DMS153 (cell line): ENCODE data around the gene DDC.

Experiments
- DNase-seq: peaks from one replicate; lab custom pipeline; 2025; lab: John Stamatoyannopoulos, UW

Gene DDC

GRCh38 chr7:50454968-50455367 is 110.2 kb downstream of the DDC start:
- no peak for DNase-seq

- DNase-seq = peak; percentile 21
Observed at GRCh38 chr7:50450590-50451032, 114.6 kb downstream of the DDC start.

GRCh38 chr7:50449881-50450589 is 115.2 kb downstream of the DDC start, which contains the start of gene FIGNL1:
Gene FIGNL1 (minus strand): TSS chr7:50450350. CDS start chr7:50447287, 3,063 bp downstream.
- peak; percentile 78 for DNase-seq

- DNase-seq = no peak
Observed at GRCh38 chr7:50449501-50449880, 115.7 kb downstream of the DDC start.

- no peak for DNase-seq
Observed at GRCh38 chr7:50448823-50449222, 116.4 kb downstream of the DDC start.

- DNase-seq = no peak
Observed at GRCh38 chr7:50446542-50446960, 118.7 kb downstream of the DDC start.

GRCh38 chr7:50436133-50436806 is 128.9 kb downstream of the DDC start:
- no peak for DNase-seq

GRCh38 chr7:50431722-50432305 is 133.4 kb downstream of the DDC start:
- DNase-seq = no peak

- no peak for DNase-seq
Observed at GRCh38 chr7:50431316-50431715, 133.9 kb downstream of the DDC start.

DNA sequence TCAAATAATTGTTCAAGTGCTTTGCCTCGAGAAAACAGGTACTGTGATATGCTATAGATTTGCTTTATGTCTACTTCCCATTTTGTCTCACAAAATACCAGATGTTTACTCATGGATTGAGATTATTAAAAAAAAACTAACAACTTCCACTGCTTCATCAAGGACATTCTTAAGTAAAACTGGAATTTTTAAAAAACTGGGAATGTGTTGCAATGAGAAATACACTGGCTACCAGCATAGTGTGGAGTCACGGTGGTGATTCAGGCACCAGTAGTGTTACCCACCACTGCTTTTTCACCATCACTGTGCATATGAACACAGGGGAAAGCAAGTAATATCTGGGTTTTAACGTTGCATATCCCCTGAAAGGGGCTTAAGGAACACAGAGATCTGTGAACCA is 136.3 kb downstream of the DDC start:
- DNase-seq = no peak

DNA sequence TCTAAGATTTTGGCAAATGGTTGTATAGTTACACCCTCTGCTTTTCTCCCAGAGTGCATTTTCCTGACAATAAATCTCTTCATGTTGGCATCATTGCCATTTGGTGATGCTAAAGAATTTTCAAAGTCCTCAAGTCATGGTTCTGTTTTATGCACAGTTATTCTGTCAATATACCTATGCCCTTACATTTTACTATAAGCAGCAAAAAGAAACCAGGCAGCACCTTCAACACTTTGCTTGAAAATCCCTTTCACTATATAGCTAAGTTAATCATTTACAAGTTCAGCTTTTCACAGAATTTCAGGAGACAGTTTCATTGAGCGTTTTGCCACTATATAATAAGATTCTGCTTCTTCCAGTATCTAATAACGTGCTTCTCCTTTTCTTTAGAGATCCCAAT is 137.7 kb downstream of the DDC start:
- no peak for DNase-seq

GRCh38 chr7:50426280-50427045 is 138.7 kb downstream of the DDC start:
- DNase-seq = no peak

GRCh38 chr7:50425318-50425717 is 139.9 kb downstream of the DDC start:
- DNase-seq = no peak

- DNase-seq = no peak
Observed at GRCh38 chr7:50423860-50424259, 141.3 kb downstream of the DDC start.

DNA sequence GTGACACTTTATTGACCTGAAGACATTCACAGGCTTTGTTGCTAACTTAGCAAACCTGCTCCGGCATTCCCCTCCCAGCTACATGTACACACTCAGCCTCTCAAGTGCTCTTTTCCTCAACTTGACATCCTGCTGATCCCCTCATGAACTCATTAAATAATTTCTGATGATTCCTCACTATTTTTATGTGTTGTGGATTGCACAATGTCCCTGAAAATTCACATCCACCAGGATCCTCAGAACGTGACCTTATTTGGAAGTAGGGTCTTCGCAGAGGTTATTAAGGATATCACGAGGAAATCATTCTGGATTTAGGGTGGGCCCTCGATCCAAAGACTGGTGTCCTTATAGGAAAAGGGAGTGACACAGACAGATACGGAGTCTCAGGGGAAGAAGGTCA is 142.3 kb downstream of the DDC start:
- DNase-seq = no peak

GRCh38 chr7:50421043-50421442 is 144.2 kb downstream of the DDC start:
- DNase-seq = no peak

DNA sequence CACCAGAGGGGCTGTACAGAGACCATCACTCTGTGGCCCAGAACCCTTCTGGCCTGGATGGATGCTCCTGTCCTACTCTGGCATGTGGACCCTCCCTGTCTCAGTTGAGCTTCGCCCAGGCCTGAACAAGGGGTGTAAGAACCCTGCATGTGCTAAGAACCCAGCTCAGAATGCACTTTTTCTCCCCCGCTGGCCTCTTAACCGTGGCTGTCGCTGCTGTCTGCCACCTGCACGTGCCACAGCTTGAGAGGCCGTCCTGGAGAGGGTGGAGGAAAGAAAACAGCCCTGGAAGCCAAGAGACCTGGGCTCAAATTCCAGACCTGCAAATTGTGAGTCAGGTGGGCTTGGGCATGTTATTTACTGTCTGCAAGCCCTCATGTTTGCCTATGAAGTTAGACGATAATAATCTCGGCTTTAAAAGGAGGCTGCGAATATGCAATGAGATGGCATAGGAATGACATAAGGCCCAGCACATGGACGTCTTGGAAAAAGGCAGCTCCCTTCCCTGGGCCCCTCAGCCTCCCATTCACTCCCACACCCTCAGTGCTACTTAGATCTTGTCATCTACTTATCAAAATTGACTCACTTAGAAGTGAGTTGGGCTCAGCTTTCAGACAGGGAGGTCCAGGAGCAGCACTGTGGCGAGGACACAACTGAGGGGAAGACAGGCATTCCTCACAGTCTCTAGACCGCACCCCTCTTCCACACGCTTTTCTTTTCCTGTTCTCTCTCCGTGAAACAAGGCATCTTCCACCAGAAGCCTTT is 146.5 kb downstream of the DDC start:
- DNase-seq = no peak

DNA sequence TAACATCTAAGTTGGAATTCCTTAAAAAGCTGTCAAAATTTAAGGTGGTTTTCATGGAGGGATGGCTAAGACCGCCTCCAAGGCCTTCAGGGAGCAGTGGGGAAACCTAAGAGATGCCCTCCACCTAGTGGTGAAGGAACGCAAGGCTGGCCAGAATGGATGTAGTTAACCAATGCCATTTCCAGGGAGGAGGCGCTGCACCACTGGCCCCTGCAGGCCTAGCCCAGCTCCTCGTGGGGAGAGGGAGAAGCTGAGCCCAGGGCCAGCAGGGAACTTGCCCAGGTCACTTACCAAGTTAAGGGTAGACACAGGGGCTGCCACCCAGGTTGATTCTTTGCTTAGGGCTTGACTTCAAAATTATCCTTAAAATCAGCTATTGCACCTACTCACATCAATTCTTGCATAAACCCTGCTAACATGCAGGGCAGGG is 147.1 kb downstream of the DDC start:
- DNase-seq = peak; percentile 75

DNA sequence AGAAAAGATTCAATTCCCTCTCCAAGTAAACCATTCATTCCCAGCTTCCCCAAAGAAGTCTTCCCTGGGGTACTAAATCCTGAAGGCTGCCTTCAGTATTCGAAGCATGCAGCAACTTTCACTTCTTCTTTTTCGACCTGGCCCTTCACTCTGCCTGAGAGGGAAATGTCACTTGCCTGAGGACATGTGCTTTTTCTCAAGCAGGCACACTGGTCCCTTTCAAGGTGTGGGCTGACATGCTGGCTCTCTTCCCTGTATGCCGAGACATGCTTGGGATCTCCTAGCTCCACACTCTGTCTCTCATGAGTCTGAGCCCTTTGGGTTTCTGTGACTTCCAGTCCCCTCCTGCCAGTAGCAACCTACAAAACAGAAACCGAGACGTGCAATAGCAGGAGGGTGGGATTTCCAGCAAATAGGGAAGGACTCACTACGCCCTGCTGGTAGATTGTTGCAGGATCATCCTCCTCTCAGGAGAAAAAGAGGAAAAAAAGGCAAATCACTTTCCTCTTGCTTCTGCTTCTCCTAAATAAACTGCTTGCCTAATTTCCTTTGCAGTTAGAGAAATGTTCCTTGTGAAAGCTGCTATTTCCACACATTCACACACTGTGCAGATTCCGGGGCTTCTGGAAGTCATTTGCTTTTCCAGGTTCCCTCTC is 148.6 kb downstream of the DDC start:
- no peak for DNase-seq

GRCh38 chr7:50415844-50416364 is 149.3 kb downstream of the DDC start:
- DNase-seq = no peak

GRCh38 chr7:50413561-50413960 is 151.6 kb downstream of the DDC start:
- no peak for DNase-seq
